ENCODE data around the gene CTNNA2. TPM values are rescaled to one million over a fixed set of nuclear protein-coding genes. Genes with fewer than 3 reads are reported as not detected.

Gene CTNNA2
- total and polyA plus RNA-seq, 9 of the 15 experiments (the other 6 are each of a cell fraction or from before 2014, with no cell fraction given) = 0.03 to 0.40 (median 0.15) TPM

GRCh38 chr2:79857888-79858287, 345.0 kb downstream of the CTNNA2 start (continued):
- TF ChIP-seq REST (IDR thresholded peaks at IDR 0.05; ENCODE audit: borderline replicate concordance) (no peak), REST (CRISPR knock-in tag; IDR thresholded peaks at IDR 0.05; ENCODE audit: low read depth) (no peak), SNIP1 (IDR thresholded peaks at IDR 0.05; ENCODE audit: low read depth) (no peak), NR0B1 (IDR thresholded peaks at IDR 0.05; ENCODE audit: partially characterized antibody) (no peak)

All from K562 (cell line).